ENCODE results near the gene USP9X. TPM values are rescaled to one million over a fixed set of nuclear protein-coding genes. Genes with fewer than 3 reads are reported as not detected.

The USP9X gene
- total RNA-seq, 1 experiment from 2014 or later, result 89.2 TPM

GRCh38 chrX:41127477-41128192, 42.4 kb downstream of the USP9X start:
- no peaks in the 10 kb centered on the region for H3K9me3 Mint-ChIP-seq (ENCODE audit: low read depth, unreplicated experiment)
- peaks cover 23% of the 10 kb centered on the region for H3K36me3 Mint-ChIP-seq (ENCODE audit: insufficient read depth, unreplicated experiment)
- no peak for DNase-seq
- TF ChIP-seq CTCF (IDR thresholded peaks at IDR 0.05; ENCODE audit: unreplicated experiment), result no peak
- H3K4me3 Mint-ChIP-seq (ENCODE audit: low read depth, unreplicated experiment), result peak overlapping the region; percentile 24
- CTCF ChIA-PET, result interaction anchor here (1.0 kb wide), 2 partner anchors 42 to 117 kb away, joined by 3 read pairs; partner anchors contain the start of gene USP9X
- H3K27ac Mint-ChIP-seq (ENCODE audit: unreplicated experiment), result peak overlapping the region; percentile 74
- BruUV-seq (replicated peaks), result no TSS peak
- intact Hi-C loops (cut with micrococcal nuclease; ENCODE audit: unreplicated experiment), result no loop called here
- no peaks in the 10 kb centered on the region for H3K27me3 Mint-ChIP-seq (ENCODE audit: unreplicated experiment)
- H3K4me1 Mint-ChIP-seq (ENCODE audit: low read depth, unreplicated experiment), result peaks cover 23% of the 10 kb centered on the region

DNA sequence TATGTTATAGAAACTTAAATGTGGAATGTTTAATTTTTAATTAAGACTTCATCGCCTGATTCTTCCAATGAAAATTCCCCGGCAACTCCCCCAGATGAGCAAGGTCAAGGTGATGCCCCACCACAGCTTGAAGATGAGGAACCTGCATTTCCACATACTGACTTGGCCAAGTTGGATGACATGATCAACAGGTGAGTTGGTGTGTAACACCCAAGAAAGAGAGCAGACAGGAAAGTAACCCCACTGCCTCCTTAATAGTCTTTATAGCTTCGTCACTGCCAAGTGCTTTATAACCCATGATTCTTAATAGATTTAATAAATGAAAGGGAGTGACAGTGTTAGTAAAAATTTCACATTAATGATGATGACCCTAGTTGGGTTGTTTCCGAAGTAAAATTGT, 43.7 kb downstream of the USP9X start:
- DNase-seq, result no peak
- intact Hi-C loops (cut with micrococcal nuclease; ENCODE audit: unreplicated experiment), result no loop called here
- no peaks in the 10 kb centered on the region for H3K27me3 Mint-ChIP-seq (ENCODE audit: unreplicated experiment)
- no peaks in the 10 kb centered on the region for H3K9me3 Mint-ChIP-seq (ENCODE audit: low read depth, unreplicated experiment)
- CTCF ChIA-PET, result no interaction called here
- peaks cover 32% of the 10 kb centered on the region for H3K36me3 Mint-ChIP-seq (ENCODE audit: insufficient read depth, unreplicated experiment)
- peaks cover 16% of the 10 kb centered on the region for H3K4me1 Mint-ChIP-seq (ENCODE audit: low read depth, unreplicated experiment)
- no peak overlapping the region for H3K27ac Mint-ChIP-seq (ENCODE audit: unreplicated experiment)
- BruUV-seq (replicated peaks), result no TSS peak
- H3K4me3 Mint-ChIP-seq (ENCODE audit: low read depth, unreplicated experiment), result no peak overlapping the region
- no peak for TF ChIP-seq CTCF (IDR thresholded peaks at IDR 0.05; ENCODE audit: unreplicated experiment)

DNA sequence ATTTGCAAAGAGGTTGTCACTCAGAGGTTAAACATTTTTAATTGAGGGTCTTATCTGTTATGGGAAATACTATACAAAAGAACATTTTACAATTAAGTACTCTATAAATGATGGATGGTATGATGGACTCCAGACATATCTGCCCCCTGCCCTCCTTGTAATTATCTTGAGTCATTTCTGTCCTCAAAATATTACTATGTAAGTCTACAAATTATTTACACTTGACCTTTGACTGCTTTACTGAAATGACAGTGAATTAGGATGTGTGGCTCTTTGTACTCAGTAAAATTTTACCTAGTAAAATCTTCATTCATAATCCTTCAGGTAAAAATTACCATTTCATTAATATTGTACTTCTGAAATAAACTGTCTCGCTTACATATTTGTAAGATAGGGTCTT, 46.5 kb downstream of the USP9X start:
- CTCF ChIA-PET, result no interaction called here
- no peak for TF ChIP-seq CTCF (IDR thresholded peaks at IDR 0.05; ENCODE audit: unreplicated experiment)
- no peaks in the 10 kb centered on the region for H3K4me1 Mint-ChIP-seq (ENCODE audit: low read depth, unreplicated experiment)
- DNase-seq, result no peak
- no peaks in the 10 kb centered on the region for H3K9me3 Mint-ChIP-seq (ENCODE audit: low read depth, unreplicated experiment)
- peaks cover 41% of the 10 kb centered on the region for H3K36me3 Mint-ChIP-seq (ENCODE audit: insufficient read depth, unreplicated experiment)
- no peak overlapping the region for H3K4me3 Mint-ChIP-seq (ENCODE audit: low read depth, unreplicated experiment)
- no peak overlapping the region for H3K27ac Mint-ChIP-seq (ENCODE audit: unreplicated experiment)
- no peaks in the 10 kb centered on the region for H3K27me3 Mint-ChIP-seq (ENCODE audit: unreplicated experiment)
- no TSS peak for BruUV-seq (replicated peaks)
- intact Hi-C loops (cut with micrococcal nuclease; ENCODE audit: unreplicated experiment), result no loop called here

GRCh38 chrX:41133551-41133950, 48.3 kb downstream of the USP9X start:
- no peak overlapping the region for H3K27ac Mint-ChIP-seq (ENCODE audit: unreplicated experiment)
- H3K27me3 Mint-ChIP-seq (ENCODE audit: unreplicated experiment), result no peaks in the 10 kb centered on the region
- H3K9me3 Mint-ChIP-seq (ENCODE audit: low read depth, unreplicated experiment), result no peaks in the 10 kb centered on the region
- intact Hi-C loops (cut with micrococcal nuclease; ENCODE audit: unreplicated experiment), result no loop called here
- CTCF ChIA-PET, result no interaction called here
- BruUV-seq (replicated peaks), result no TSS peak
- H3K4me1 Mint-ChIP-seq (ENCODE audit: low read depth, unreplicated experiment), result no peaks in the 10 kb centered on the region
- H3K4me3 Mint-ChIP-seq (ENCODE audit: low read depth, unreplicated experiment), result no peak overlapping the region
- no peak for TF ChIP-seq CTCF (IDR thresholded peaks at IDR 0.05; ENCODE audit: unreplicated experiment)
- no peak for DNase-seq
- peaks cover 47% of the 10 kb centered on the region for H3K36me3 Mint-ChIP-seq (ENCODE audit: insufficient read depth, unreplicated experiment)

Measured in Calu3 (cell line).